HCEC 1CT (cell line): ENCODE data around the gene CSF2.
A peak's percentile ranks its signal among the peaks of the same experiment; 100 is the strongest.

Experiments
- DNase-seq: peaks from one replicate; pipeline ENCODE4 v3.0.0-alpha.2; 2017

CSF2 gene

DNA sequence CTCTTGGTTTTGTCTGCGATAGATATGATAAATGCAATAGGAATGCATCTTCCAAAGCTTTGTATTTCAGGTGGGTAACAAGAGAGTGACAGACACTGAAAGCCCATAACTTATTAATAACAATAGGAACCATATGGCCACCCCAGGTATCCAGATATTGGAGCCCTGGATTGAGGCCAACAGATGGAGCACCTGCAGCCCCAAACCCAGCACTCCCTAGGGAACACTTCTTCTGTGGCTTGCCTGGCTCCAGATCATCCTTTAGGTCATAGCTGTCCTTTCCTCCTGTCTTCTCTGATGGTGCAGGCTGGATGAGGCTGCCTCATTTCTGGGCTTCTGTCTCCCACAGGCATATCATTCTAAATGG is 18.2 kb upstream of the CSF2 start:
- DNase-seq: no peak

GRCh38 chr5:132055808-132056609 is 17.6 kb upstream of the CSF2 start:
- DNase-seq: no peak

- DNase-seq: no peak
These were observed 16.7 kb upstream of the CSF2 start for GRCh38 chr5:132056610-132057497.

GRCh38 chr5:132057498-132058255 is 15.9 kb upstream of the CSF2 start:
- DNase-seq: no peak

GRCh38 chr5:132058646-132059042 is 14.9 kb upstream of the CSF2 start:
- no peak for DNase-seq

- DNase-seq: no peak
These were observed 14.4 kb upstream of the CSF2 start for GRCh38 chr5:132059043-132059695.

- no peak for DNase-seq
These were observed 13.7 kb upstream of the CSF2 start for GRCh38 chr5:132059696-132060500.

DNA sequence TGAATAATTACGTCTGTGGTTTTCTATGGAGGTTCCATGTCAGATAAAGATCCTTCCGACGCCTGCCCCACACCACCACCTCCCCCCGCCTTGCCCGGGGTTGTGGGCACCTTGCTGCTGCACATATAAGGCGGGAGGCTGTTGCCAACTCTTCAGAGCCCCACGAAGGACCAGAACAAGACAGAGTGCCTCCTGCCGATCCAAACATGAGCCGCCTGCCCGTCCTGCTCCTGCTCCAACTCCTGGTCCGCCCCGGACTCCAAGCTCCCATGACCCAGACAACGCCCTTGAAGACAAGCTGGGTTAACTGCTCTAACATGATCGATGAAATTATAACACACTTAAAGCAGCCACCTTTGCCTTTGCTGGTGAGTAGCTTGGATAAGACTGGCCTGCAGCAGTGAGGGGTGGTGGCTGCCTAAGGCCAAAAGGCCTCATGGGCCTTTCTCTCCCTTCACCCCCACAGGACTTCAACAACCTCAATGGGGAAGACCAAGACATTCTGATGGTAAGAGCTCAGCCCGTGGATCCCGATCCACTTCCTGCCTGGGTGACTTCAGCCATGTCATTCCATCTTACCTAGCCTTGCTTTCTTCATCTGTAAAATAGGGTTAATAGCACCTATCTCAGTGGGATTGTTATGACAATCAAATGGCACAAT is 13.0 kb upstream of the CSF2 start, which contains the start of gene IL3:
Gene IL3, plus strand, starts transcription at position 155 of the 661 bp plus-strand sequence. Its CDS starts 52 bp downstream, at position 207.
- no peak for DNase-seq

GRCh38 chr5:132063090-132063911 is 10.3 kb upstream of the CSF2 start:
- peak; percentile 53 for DNase-seq

DNA sequence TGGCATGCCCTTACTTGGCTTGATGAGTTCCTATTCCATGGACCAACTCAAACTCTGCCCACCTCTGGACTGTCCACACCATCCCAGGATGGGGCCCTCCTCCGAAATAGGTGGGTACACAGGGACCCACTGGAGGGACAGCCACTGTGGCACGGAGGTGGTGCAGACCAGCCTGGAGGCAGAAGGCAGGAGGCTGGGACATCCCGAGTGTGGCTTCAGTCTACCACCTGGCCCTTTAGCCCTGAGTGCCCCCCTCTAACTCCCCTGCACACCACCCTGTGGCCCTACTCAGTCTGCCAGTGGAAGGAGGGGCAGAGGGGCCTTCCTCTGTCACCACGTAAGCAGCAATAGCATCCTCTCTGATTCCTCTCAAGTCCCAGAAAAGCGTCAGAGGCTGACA is 9.4 kb upstream of the CSF2 start:
- no peak for DNase-seq

DNA sequence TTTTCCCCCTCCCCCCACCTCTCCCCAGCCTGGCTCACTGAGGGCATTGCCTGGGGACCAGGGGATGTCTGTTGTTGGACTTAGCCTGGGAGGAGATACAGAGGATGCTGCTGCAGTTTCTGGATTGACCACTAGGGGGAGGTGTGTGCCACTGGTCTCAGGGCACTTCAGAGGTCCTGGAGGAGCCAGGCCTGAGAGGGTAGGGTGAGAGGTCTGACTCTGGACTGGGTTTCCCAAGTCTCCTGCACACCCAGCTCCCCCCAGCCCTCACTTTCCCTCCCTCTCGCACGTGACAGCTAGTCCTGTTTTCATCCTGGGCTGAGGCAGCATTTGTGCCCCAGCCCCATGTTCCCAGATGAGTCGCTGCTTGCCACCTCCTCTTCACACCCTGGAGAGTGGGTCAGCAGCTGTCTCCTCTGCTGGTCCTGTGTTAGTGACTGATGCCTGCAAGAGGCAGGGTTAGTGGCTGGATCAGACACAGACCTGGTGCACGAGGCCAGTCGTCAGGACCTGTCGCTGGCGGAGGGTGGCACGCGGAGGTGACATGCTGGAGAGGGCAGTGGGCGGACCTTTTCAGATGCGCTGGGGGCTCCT is 8.8 kb upstream of the CSF2 start:
- peak; percentile 54 for DNase-seq

GRCh38 chr5:132065351-132065937 is 8.1 kb upstream of the CSF2 start:
- DNase-seq: peak; percentile 76

DNA sequence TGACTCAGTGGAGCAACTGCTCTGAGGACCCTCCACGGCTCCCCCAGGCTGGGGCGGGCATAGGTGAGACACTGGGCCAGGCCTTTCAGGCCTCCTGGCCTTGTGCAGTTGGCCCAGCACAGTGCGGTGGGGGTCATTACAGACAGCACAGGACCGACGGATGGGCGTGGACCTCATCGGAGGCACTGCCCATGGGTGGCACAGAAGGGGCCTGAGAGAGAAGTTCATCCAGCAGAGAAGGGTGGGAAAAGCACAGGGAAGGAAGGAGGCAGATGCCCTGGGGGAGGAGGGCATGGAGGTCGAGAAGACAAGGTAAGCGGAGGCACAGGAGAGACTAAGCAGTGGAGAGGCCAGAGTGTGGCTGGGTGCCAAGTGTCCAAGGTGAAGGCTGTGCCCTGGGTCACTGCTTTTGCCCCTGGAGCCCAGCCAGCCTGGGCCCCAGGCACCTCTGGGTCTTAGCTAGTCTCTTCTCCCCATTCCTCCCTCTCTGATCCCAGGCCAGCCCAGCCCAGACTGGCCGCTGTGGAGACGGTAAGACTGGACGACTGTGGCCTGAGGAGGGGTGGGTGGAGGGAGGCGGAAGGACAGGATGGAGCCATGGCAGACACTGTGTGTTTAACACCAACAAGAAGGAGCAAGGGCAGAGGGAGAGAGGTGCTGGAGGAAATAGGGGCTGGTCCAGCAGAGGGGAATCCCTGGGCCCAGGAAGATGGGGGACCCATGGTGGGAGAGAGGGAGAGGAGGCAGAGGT is 7.5 kb upstream of the CSF2 start:
- no peak for DNase-seq

DNA sequence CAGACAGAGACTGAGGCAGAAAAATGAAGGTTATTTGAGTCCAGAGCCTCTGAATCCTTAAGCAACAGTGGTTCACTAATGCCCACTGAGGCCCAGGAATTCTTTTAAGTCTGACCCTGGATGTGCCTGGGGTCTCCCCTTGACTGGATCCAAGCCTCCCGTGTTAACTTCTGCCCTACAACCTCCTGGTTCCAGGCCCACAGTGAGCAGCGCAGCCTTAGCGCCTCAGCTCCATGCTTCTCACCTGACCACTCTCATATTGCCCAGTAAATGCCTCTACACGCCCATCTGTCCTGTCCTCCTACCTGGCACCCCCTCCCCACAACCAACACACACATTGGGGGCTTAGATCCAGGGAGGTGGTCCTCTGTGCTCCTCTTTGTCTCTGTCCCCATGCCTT is 6.7 kb upstream of the CSF2 start:
- DNase-seq: no peak

GRCh38 chr5:132067451-132067850 is 6.1 kb upstream of the CSF2 start:
- no peak for DNase-seq

- no peak for DNase-seq
These were observed 5.4 kb upstream of the CSF2 start for GRCh38 chr5:132067941-132068808.

DNA sequence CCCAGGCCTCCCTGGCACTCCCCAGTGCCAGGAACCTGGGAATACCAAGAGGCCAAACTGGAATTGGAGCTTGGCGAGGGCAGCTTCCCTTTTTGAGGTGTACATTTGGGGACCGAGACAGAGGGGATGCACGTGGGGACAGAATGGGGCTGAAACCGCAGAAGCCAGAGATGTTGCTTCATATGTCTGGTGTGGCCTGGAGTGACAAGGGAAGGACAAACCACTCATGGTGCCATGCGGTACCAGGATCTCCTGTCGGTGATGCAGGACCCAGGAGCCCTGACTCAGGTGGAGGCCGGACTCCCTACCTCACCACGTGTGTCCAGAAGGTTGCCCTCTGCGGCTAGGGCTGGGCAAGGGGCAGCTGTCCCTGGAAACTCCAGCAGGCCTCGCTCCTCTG is 4.0 kb upstream of the CSF2 start:
- DNase-seq: no peak

- no peak for DNase-seq
These were observed 3.6 kb upstream of the CSF2 start for GRCh38 chr5:132069994-132070393.
